ENCODE data around the gene ZNF552. TPM values are rescaled to one million over a fixed set of nuclear protein-coding genes. Genes with fewer than 3 reads are reported as not detected.

The ZNF552 gene
- total and polyA plus RNA-seq, 2 of the 13 experiments (the other 11 are each of a cell fraction or from before 2014, with no cell fraction given): 8.1 to 16.6 TPM

DNA sequence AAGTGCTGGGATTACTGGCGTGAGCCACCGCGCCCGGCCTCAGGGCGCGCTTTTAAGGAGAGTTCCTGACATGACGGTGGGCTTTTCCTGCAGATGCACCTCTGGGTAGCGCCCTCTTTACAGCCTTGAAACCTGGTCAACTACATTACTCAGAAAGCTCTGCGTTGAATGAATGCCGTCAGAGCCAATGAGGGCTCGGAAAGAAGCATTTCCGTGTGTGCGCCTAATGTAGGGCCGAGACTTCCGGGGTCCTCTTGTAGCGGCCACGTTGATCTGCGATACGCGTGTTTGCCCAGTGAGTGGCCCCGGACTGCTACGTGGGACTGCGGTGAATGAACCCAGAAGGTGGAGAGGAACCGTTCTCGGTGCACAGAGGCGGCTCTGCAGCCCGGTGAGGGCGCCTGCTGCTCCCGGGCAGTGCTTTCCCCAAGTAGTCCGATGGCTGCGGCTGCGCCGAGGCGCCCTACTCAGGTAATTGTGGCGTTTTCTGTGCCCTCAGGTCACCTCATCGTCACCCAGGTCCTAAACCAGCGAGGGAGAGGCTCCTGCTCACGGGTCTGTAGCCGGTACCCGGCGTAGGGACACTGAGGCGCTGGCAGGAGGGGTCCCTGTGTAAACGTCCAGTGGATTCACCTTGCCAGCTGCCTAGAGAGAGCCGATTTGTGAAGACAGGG is 4.9 kb upstream of the ZNF552 start (continued):
- TF ChIP-seq, protein P1, sequence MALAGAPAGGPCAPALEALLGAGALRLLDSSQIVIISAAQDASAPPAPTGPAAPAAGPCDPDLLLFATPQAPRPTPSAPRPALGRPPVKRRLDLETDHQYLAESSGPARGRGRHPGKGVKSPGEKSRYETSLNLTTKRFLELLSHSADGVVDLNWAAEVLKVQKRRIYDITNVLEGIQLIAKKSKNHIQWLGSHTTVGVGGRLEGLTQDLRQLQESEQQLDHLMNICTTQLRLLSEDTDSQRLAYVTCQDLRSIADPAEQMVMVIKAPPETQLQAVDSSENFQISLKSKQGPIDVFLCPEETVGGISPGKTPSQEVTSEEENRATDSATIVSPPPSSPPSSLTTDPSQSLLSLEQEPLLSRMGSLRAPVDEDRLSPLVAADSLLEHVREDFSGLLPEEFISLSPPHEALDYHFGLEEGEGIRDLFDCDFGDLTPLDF (CRISPR knock-in tag; IDR thresholded peaks at IDR 0.05): peak; percentile 61; the same call in 1 of the 2 replicates
- TF ChIP-seq, protein P2, sequence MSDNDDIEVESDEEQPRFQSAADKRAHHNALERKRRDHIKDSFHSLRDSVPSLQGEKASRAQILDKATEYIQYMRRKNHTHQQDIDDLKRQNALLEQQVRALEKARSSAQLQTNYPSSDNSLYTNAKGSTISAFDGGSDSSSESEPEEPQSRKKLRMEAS (IDR thresholded peaks at IDR 0.05): peak; percentile 92
- TF ChIP-seq MIER2 (CRISPR knock-in tag; IDR thresholded peaks at IDR 0.05) (no peak), GFI1 (CRISPR knock-in tag; IDR thresholded peaks at IDR 0.05; ENCODE audit: borderline replicate concordance) (no peak), ZBTB42 (CRISPR knock-in tag; IDR thresholded peaks at IDR 0.05) (0 out of 2 replicates have a peak, but pooled peaks have one; percentile 32), YY1 (IDR thresholded peaks at IDR 0.05; ENCODE audit: insufficient read depth, insufficient replicate concordance, low read depth, low read length) (no peak), NR2F2 (IDR thresholded peaks at IDR 0.05; ENCODE audit: borderline replicate concordance, low read depth) (no peak), SYNCRIP (IDR thresholded peaks at IDR 0.05; ENCODE audit: insufficient read depth, low read depth, low read length) (no peak)
- TF ChIP-seq, protein P3, sequence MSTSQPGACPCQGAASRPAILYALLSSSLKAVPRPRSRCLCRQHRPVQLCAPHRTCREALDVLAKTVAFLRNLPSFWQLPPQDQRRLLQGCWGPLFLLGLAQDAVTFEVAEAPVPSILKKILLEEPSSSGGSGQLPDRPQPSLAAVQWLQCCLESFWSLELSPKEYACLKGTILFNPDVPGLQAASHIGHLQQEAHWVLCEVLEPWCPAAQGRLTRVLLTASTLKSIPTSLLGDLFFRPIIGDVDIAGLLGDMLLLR (CRISPR knock-in tag; IDR thresholded peaks at IDR 0.05): peak; percentile 79; the same call in 1 of the 2 replicates
- TF ChIP-seq, protein P4, sequence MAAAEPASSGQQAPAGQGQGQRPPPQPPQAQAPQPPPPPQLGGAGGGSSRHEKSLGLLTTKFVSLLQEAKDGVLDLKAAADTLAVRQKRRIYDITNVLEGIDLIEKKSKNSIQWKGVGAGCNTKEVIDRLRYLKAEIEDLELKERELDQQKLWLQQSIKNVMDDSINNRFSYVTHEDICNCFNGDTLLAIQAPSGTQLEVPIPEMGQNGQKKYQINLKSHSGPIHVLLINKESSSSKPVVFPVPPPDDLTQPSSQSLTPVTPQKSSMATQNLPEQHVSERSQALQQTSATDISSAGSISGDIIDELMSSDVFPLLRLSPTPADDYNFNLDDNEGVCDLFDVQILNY (CRISPR knock-in tag; conservative IDR thresholded peaks at IDR 0.05): no peak
- TF ChIP-seq, protein P5, sequence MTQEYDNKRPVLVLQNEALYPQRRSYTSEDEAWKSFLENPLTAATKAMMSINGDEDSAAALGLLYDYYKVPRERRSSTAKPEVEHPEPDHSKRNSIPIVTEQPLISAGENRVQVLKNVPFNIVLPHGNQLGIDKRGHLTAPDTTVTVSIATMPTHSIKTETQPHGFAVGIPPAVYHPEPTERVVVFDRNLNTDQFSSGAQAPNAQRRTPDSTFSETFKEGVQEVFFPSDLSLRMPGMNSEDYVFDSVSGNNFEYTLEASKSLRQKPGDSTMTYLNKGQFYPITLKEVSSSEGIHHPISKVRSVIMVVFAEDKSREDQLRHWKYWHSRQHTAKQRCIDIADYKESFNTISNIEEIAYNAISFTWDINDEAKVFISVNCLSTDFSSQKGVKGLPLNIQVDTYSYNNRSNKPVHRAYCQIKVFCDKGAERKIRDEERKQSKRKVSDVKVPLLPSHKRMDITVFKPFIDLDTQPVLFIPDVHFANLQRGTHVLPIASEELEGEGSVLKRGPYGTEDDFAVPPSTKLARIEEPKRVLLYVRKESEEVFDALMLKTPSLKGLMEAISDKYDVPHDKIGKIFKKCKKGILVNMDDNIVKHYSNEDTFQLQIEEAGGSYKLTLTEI (CRISPR knock-in tag; conservative IDR thresholded peaks at IDR 0.05): no peak
- TF ChIP-seq, protein P6, sequence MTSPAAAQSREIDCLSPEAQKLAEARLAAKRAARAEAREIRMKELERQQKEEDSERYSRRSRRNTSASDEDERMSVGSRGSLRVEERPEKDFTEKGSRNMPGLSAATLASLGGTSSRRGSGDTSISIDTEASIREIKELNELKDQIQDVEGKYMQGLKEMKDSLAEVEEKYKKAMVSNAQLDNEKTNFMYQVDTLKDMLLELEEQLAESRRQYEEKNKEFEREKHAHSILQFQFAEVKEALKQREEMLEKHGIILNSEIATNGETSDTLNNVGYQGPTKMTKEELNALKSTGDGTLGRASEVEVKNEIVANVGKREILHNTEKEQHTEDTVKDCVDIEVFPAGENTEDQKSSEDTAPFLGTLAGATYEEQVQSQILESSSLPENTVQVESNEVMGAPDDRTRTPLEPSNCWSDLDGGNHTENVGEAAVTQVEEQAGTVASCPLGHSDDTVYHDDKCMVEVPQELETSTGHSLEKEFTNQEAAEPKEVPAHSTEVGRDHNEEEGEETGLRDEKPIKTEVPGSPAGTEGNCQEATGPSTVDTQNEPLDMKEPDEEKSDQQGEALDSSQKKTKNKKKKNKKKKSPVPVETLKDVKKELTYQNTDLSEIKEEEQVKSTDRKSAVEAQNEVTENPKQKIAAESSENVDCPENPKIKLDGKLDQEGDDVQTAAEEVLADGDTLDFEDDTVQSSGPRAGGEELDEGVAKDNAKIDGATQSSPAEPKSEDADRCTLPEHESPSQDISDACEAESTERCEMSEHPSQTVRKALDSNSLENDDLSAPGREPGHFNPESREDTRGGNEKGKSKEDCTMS (CRISPR knock-in tag; conservative IDR thresholded peaks at IDR 0.05): no peak
